NCI-H1436 (cell line): ENCODE measurements around the gene LGALS3.
A peak's percentile ranks its signal among the peaks of the same experiment; 100 is the strongest.

Experiments
- DNase-seq: peaks from one replicate; lab custom pipeline; 2025; lab: John Stamatoyannopoulos, UW

Gene LGALS3

DNA sequence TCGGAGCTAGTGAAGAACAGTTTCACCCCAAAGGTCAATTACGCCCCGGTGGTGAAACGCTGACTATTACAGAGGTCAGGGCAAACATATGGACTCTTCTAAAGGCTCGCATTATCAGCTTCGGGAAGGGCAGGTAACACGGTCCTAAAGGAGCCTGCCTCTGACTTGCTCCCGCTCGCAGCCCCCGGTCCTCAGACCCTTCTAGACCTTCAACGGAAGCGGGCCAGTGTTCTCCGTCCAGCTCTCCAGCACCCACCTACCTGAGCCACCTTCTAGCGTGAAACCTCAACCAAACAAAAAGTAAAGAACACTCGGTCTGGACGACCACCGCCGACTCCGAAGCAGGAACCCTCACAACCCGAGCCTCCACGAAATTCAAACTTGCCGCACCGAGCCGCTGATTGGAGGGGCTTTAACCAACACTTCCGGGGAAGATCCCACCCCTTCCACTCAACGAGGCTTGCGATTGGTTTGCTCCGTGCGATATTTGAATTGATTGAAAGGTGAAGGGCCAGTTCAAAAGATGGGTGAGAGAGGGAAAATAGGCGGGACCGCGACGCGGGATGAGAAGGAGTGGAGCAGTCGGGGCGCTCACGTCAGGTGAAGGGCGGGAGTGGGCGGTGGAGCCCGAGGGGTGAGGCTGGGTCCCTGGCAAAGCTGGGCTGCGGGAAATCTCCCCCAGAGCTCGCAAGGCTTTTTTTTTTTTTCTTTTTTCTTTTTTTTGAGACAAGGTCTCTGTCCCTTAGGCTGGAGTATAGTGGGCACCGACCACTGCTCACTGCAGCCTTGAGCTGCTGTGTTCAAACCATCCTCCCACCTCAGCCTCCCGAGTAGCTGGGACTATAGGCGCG lies 62.4 kb downstream of the LGALS3 start, which contains the start of gene DLGAP5:
DLGAP5 (minus strand) TSS at position 383 of the 851 bp plus-strand sequence. CDS start 2,406 bp downstream, outside the sequence.
- peak; percentile 97 for DNase-seq

DNA sequence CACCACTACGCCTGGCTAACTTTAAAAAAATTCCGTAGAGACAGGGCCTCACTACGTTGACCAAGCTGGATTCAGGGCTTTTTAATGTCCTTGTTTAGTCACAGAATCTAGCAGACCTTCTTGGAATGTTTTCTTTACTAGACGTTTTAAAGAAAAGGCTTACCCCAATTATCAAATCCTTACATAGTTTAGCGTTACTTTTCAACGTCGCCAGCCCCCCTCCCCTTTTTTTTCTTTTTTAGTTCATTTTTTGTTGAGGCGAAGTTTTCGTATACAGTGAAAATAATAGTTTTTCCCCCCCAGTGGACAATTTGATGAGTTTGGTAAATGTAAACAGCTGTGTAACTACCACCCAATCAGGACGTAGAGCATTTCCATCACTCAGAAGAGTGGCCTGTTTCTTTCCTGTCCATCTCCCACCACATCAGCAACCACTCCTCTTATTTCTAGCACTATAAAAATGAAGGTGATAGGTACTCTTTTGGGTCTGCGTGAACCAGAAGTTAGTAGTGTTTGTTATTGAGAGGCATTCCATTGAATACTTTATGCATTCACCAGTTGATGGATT lies 63.1 kb downstream of the LGALS3 start:
- DNase-seq, result no peak

DNA sequence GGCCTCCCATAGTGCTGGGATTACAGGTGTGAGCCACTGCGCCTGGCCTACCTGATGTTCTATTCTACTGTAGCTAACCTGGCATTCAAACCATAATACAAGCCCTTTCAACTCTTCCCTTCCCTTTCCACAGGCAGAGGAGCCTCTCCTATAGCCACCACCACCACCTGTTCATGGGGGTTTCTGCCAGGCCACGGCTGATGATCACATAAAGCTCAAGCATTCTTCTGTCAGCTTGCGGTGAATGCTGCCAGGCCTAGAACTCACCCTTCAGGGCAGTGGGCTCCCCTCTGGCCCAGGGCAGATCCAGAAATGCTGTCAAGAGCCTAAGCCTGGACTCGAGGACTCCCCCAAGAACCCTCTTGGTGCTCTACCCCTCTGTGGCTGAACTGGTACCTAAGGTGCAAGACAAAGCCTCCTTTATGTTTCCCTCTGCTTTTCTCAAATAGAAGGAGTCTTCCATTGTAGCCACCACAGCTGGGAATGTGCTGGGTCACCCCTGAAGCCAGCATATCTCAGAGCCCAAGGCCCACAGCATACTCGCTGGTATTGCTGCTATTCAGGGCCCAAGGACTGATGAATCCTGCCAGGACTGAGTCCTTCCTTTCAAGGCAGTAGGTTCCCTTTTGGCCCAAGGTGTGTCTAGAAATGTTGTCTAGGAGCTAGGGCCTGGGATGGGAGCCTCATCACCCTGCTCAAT lies 65.8 kb downstream of the LGALS3 start:
- no peak for DNase-seq
